ENCODE results near the gene CEBPG.

DNA sequence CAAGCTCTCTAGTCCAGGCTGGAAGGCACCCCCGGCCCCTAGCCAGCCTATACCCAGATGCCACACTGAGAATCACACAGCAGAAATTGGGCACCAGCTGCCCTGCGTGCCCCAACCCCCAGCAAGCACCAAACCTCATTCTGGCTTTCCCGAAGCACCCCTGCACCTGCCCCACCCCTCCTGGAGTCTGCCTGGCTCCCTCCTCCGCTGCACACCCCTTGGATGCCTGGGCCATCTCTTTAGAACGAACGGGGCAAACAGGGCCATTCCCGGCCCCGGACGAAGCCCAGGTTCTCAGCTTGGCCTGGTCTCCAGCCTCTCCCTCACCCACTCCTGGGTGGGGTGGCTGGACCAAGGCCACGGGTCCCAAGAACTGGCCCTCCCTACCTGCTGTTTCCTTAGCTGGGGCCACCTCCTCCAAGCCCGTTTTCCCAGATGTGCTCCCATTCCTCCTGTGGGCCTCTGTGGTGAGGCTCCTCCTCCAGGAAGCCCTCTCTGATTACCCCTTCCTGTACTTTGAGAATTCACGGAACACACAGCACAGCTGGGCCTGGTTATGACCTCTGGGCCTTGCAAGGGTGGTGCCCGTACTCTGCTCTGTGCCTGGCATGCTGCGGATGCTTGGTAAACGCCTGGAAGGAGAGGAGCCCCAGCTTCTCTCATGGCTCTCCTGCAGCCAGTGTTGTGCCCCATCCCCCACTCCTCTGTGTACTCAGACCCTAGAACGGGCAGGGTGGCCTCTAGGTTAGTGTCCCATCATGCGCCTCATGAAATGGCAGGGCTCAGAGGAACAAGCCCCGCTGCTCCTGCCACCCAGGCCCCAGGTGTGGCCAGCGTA is 21.4 kb downstream of the CEBPG start:
- TF ChIP-seq, protein P1, sequence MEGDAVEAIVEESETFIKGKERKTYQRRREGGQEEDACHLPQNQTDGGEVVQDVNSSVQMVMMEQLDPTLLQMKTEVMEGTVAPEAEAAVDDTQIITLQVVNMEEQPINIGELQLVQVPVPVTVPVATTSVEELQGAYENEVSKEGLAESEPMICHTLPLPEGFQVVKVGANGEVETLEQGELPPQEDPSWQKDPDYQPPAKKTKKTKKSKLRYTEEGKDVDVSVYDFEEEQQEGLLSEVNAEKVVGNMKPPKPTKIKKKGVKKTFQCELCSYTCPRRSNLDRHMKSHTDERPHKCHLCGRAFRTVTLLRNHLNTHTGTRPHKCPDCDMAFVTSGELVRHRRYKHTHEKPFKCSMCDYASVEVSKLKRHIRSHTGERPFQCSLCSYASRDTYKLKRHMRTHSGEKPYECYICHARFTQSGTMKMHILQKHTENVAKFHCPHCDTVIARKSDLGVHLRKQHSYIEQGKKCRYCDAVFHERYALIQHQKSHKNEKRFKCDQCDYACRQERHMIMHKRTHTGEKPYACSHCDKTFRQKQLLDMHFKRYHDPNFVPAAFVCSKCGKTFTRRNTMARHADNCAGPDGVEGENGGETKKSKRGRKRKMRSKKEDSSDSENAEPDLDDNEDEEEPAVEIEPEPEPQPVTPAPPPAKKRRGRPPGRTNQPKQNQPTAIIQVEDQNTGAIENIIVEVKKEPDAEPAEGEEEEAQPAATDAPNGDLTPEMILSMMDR (conservative IDR thresholded peaks at IDR 0.05 in 1 of 2, IDR thresholded peaks at IDR 0.05 in 1 of 2; ENCODE audit: low read depth in 1 of 2, low read length in 2 of 2): no peak
- TF ChIP-seq EZH2 (IDR thresholded peaks at IDR 0.05; ENCODE audit: low read length, missing control alignments): no peak

Measured in fibroblast of lung (primary cell).